ENCODE measurements around the gene SREK1IP1.

SREK1IP1 gene

GRCh38 chr5:64768358-64769312 is at the start of gene SREK1IP1, which contains the start of gene CWC27:
Gene SREK1IP1 (minus strand): TSS chr5:64768691. CDS start chr5:64768517, 174 bp downstream.
Gene CWC27 (plus strand): TSS chr5:64768930. CDS start chr5:64769147, 217 bp downstream.
- peak; percentile 73 for DNase-seq (ENCODE audit: low read depth)

GRCh38 chr5:64818245-64818644 is 49.8 kb upstream of the SREK1IP1 start:
- no peak for DNase-seq (ENCODE audit: low read depth)

GRCh38 chr5:64814073-64814472 is 45.6 kb upstream of the SREK1IP1 start:
- no peak for DNase-seq (ENCODE audit: low read depth)

GRCh38 chr5:64811050-64811640 is 42.7 kb upstream of the SREK1IP1 start:
- DNase-seq (ENCODE audit: low read depth) = no peak

- DNase-seq (ENCODE audit: low read depth) = no peak
Observed at GRCh38 chr5:64807520-64807919, 39.0 kb upstream of the SREK1IP1 start.

- no peak for DNase-seq (ENCODE audit: low read depth)
Observed at GRCh38 chr5:64806537-64806936, 38.0 kb upstream of the SREK1IP1 start.

GRCh38 chr5:64800926-64801325 is 32.4 kb upstream of the SREK1IP1 start:
- DNase-seq (ENCODE audit: low read depth) = no peak

- DNase-seq (ENCODE audit: low read depth) = no peak
Observed at GRCh38 chr5:64796301-64796700, 27.8 kb upstream of the SREK1IP1 start.

- no peak for DNase-seq (ENCODE audit: low read depth)
Observed at GRCh38 chr5:64794053-64794770, 25.7 kb upstream of the SREK1IP1 start.

- DNase-seq (ENCODE audit: low read depth) = no peak
Observed at GRCh38 chr5:64792469-64792868, 24.0 kb upstream of the SREK1IP1 start.

GRCh38 chr5:64790210-64790609 is 21.7 kb upstream of the SREK1IP1 start:
- no peak for DNase-seq (ENCODE audit: low read depth)

- DNase-seq (ENCODE audit: low read depth) = no peak
Observed at GRCh38 chr5:64789457-64789856, 21.0 kb upstream of the SREK1IP1 start.

- DNase-seq (ENCODE audit: low read depth) = no peak
Observed at GRCh38 chr5:64788156-64788555, 19.7 kb upstream of the SREK1IP1 start.

- DNase-seq (ENCODE audit: low read depth) = no peak
Observed at GRCh38 chr5:64786372-64786771, 17.9 kb upstream of the SREK1IP1 start.

- peak; percentile 33 for DNase-seq (ENCODE audit: low read depth)
Observed at GRCh38 chr5:64784451-64785025, 16.0 kb upstream of the SREK1IP1 start.

- DNase-seq (ENCODE audit: low read depth) = no peak
Observed at GRCh38 chr5:64775291-64775690, 6.8 kb upstream of the SREK1IP1 start.

- no peak for DNase-seq (ENCODE audit: low read depth)
Observed at GRCh38 chr5:64773533-64773932, 5.0 kb upstream of the SREK1IP1 start.

GRCh38 chr5:64771736-64772135 is 3.2 kb upstream of the SREK1IP1 start:
- no peak for DNase-seq (ENCODE audit: low read depth)

GRCh38 chr5:64769855-64770254 is 1.4 kb upstream of the SREK1IP1 start:
- no peak for DNase-seq (ENCODE audit: low read depth)

- DNase-seq (ENCODE audit: low read depth) = no peak
Observed at GRCh38 chr5:64767959-64768357, 533 bp downstream of the SREK1IP1 start.

GRCh38 chr5:64766941-64767340 is 1.6 kb downstream of the SREK1IP1 start:
- no peak for DNase-seq (ENCODE audit: low read depth)

GRCh38 chr5:64765804-64766504 is 2.5 kb downstream of the SREK1IP1 start:
- DNase-seq (ENCODE audit: low read depth) = no peak
